ENCODE results near the gene NPR3. TPM values are rescaled to one million over a fixed set of nuclear protein-coding genes. Genes with fewer than 3 reads are reported as not detected.

The NPR3 gene
- total RNA-seq, 1 donor from 2014 or later = 116 TPM

DNA sequence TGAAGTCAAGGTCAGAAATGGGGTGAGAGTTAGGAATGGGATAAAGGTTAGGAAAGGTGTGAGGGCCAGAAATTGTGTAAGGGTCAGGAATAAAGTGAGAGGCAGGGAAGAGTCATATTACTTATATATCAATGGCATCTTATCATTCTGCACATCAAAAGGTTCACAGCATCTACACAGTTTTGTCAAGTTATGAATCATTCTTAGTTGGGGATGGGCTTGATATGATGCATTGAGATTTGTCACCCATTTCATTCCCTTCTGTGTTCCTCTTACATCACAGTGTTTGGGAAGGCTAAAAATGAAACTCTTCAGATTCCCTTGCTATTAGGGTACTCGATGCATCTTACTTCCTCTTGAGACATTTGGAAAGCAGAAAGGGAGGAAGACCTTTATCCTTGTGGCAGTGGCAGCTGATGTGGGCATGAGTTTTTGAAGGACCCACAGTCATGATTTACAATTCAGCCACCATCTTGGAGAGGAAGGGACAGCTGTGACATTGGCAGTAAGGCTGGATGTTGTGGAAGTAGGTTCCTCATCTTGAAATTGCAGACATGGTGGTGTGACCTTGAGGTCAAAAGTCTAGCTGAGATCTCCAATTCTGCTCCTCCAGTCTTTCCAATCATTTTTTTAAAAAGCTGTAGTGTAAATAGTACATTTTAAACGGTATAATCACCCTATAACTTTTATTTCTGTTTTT is 24.2 kb upstream of the NPR3 start:
- Mint-ChIP-seq H3K9me3 (peaks cover 16% of the 10 kb centered on the region), H3K27ac (no peak overlapping the region), H3K36me3 (peaks cover 3% of the 10 kb centered on the region), H3K27me3 (no peaks in the 10 kb centered on the region), H3K4me3 (no peak overlapping the region), H3K4me1 (ENCODE audit: unreplicated experiment) (peaks cover 5% of the 10 kb centered on the region)
- TF ChIP-seq, protein P1, sequence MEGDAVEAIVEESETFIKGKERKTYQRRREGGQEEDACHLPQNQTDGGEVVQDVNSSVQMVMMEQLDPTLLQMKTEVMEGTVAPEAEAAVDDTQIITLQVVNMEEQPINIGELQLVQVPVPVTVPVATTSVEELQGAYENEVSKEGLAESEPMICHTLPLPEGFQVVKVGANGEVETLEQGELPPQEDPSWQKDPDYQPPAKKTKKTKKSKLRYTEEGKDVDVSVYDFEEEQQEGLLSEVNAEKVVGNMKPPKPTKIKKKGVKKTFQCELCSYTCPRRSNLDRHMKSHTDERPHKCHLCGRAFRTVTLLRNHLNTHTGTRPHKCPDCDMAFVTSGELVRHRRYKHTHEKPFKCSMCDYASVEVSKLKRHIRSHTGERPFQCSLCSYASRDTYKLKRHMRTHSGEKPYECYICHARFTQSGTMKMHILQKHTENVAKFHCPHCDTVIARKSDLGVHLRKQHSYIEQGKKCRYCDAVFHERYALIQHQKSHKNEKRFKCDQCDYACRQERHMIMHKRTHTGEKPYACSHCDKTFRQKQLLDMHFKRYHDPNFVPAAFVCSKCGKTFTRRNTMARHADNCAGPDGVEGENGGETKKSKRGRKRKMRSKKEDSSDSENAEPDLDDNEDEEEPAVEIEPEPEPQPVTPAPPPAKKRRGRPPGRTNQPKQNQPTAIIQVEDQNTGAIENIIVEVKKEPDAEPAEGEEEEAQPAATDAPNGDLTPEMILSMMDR (conservative IDR thresholded peaks at IDR 0.05) = no peak
- DNase-seq (ENCODE audit: extremely low spot score, unreplicated experiment) = no peak

DNA sequence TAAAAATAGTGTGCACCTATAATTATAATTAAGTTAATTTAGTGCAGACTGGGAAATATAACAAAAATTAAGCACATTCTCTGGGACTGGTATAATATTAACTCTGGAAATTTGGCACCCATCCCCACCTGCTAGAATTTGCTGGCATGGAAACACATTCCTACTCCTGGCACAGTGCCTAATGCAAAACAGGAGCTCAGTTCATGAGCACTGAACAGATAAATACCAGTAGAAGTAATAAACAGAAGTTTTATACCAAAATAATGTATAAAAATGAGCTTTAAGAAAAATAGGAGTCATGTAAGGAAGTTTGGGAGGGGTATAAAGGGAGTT is 23.7 kb upstream of the NPR3 start:
- Mint-ChIP-seq H3K9me3 (peaks cover 16% of the 10 kb centered on the region), H3K36me3 (peaks cover 3% of the 10 kb centered on the region), H3K27ac (no peak overlapping the region), H3K4me3 (no peak overlapping the region), H3K27me3 (no peaks in the 10 kb centered on the region), H3K4me1 (ENCODE audit: unreplicated experiment) (peaks cover 10% of the 10 kb centered on the region)
- TF ChIP-seq, protein P1 (conservative IDR thresholded peaks at IDR 0.05) = no peak
- no peak for DNase-seq (ENCODE audit: extremely low spot score, unreplicated experiment)

DNA sequence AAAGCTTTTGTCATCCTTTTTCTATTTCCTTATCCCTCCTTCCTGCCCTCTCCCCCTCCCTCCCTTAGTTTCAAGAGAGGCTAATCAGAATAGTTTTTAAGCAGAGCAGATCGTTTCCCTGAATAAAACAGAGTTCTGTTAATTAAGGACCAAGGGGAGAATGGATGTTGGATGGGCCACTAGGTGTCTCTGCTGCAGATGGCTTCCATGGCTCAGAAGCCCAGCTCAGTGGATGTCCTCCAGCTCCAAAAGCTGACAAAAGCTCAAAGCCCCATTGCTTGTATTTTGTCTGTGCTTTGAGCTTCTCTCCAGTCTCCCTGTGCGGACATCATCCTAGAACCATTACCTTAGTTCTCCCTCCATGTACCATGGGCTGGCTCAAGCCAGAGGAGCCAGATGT is 21.0 kb upstream of the NPR3 start:
- no peak for DNase-seq (ENCODE audit: extremely low spot score, unreplicated experiment)
- Mint-ChIP-seq H3K4me1 (ENCODE audit: unreplicated experiment) (peaks cover 10% of the 10 kb centered on the region), H3K9me3 (peaks cover 5% of the 10 kb centered on the region), H3K27ac (no peak overlapping the region), H3K27me3 (no peaks in the 10 kb centered on the region), H3K36me3 (peaks cover 3% of the 10 kb centered on the region), H3K4me3 (no peak overlapping the region)
- TF ChIP-seq, protein P1 (conservative IDR thresholded peaks at IDR 0.05) = no peak

DNA sequence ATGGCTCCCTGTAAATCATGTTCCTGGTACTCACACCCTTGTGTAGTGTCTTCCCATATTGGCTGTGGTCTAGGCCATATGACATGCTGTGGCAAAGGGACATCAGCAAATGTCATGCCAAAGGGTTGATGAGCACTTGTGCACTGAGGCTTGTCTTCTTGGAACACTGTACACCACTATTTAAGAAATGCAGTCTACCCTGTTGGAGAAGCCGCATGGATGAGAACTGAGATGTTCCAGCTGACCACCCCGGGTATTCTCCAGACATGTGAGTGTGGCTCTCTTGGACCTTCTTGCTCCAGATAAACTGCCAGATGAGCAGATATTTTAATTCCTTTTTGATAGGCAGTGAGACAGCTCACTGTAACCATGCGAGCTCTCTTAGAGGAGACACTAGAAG is 20.5 kb upstream of the NPR3 start:
- Mint-ChIP-seq H3K36me3 (peaks cover 3% of the 10 kb centered on the region), H3K27ac (no peak overlapping the region)

DNA sequence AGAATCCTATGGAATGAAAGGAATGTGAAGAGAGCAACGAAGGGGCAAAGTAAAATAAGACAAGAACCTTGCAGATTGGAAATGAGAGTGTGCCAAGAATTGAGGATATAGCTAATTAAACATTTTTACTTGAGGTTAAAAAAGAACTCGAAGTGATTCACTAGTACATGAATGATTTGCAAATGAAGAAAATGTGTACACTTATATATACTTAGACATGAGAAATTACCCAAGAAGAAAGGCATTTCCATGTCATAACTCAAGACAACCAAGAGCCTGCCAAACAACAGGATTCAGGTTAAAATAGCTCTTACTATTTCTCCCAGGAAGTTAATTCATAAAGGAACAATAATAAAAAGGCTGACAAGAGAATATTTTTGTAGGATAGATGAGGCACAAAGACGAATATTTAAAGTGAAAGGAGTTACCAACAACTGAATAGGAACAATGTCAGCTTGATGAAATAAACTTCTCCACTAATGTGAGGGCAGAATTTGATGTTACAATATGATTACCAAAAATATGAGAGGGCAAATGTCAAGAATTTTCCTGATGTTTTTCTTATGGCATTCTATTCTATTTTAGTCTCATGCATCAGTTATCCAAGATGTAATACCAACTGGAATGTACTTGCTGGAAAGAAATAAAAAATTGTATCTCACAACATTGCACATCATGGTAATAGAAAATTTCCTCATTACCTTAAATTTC is 18.9 kb upstream of the NPR3 start:
- no peak for DNase-seq (ENCODE audit: extremely low spot score, unreplicated experiment)

More for the DNA sequence above, 20.5 kb upstream of the NPR3 start:
- no peak overlapping the region for H3K4me3 Mint-ChIP-seq
- no peak for DNase-seq (ENCODE audit: extremely low spot score, unreplicated experiment)
- peaks cover 10% of the 10 kb centered on the region for H3K4me1 Mint-ChIP-seq (ENCODE audit: unreplicated experiment)
- H3K9me3 Mint-ChIP-seq = peaks cover 5% of the 10 kb centered on the region
- H3K27me3 Mint-ChIP-seq = no peaks in the 10 kb centered on the region
- TF ChIP-seq, protein P1 (conservative IDR thresholded peaks at IDR 0.05) = no peak

More for the DNA sequence above, 18.9 kb upstream of the NPR3 start:
- no peaks in the 10 kb centered on the region for H3K36me3 Mint-ChIP-seq
- H3K4me1 Mint-ChIP-seq (ENCODE audit: unreplicated experiment) = peaks cover 10% of the 10 kb centered on the region
- peaks cover 3% of the 10 kb centered on the region for H3K27me3 Mint-ChIP-seq
- H3K4me3 Mint-ChIP-seq = no peak overlapping the region
- TF ChIP-seq, protein P1 (conservative IDR thresholded peaks at IDR 0.05) = no peak
- H3K9me3 Mint-ChIP-seq = no peaks in the 10 kb centered on the region
- H3K27ac Mint-ChIP-seq = no peak overlapping the region
